Omental fat pad (tissue), 4 donors: ENCODE data around the gene NTF3. TPM values are rescaled to one million over a fixed set of nuclear protein-coding genes. Genes with fewer than 3 reads are reported as not detected.

Source experiments
- ATAC-seq: fragments of 150-250 bp; one replicate; pipeline ENCODE4 v1.9.1; 2016; ENCODE audit warnings: mild to moderate bottlenecking, moderate library complexity; ENCODE audit not compliant: low FRiP score
- DNase-seq: peaks from one replicate; pipeline ENCODE4 v3.0.0-alpha.2; 2019; ENCODE audit warnings: low spot score
- CTCF ChIP-seq, 3 donors: fragments of 450-650 bp; IDR thresholded peaks; one replicate each; pipeline ENCODE4 v1.5.1; 2016 to 2017; ENCODE audit warnings: antibody characterized with exemption in 3 of 3, mild to moderate bottlenecking in 3 of 3, moderate library complexity in 2 of 3
- total RNA-seq, 4 donors: library from RNA; depleted of rRNA; stranded (reverse); fragments of >200 nt; gene quantifications; one replicate each; pipeline ENCODE4 v1.1.0, GENCODE V29; 2016

Gene NTF3
- total RNA-seq, 4 donors from 2014 or later, result not detected

GRCh38 chr12:5458229-5459050 lies 26.5 kb downstream of the NTF3 start:
- no peak for TF ChIP-seq CTCF (IDR thresholded peaks at IDR 0.05)
- ATAC-seq (no peak), DNase-seq (no peak)

- no peak for TF ChIP-seq CTCF (IDR thresholded peaks at IDR 0.05)
- no peak for DNase-seq
- no peak for ATAC-seq
Measured at GRCh38 chr12:5459051-5459782, 27.3 kb downstream of the NTF3 start.

GRCh38 chr12:5460817-5461216 lies 28.9 kb downstream of the NTF3 start:
- no peak for TF ChIP-seq CTCF (IDR thresholded peaks at IDR 0.05)
- ATAC-seq, result no peak
- DNase-seq, result no peak

GRCh38 chr12:5461966-5462365 lies 30.1 kb downstream of the NTF3 start:
- TF ChIP-seq CTCF (IDR thresholded peaks at IDR 0.05), result no peak
- ATAC-seq (no peak), DNase-seq (no peak)

GRCh38 chr12:5464096-5464495 lies 32.2 kb downstream of the NTF3 start:
- TF ChIP-seq CTCF (IDR thresholded peaks at IDR 0.05), result no peak
- ATAC-seq, result no peak
- DNase-seq, result no peak

- no peak for ATAC-seq
- no peak for TF ChIP-seq CTCF (IDR thresholded peaks at IDR 0.05)
- DNase-seq, result no peak
Measured at GRCh38 chr12:5465384-5465783, 33.5 kb downstream of the NTF3 start.
